Head of caudate nucleus (tissue), 42 donors: ENCODE results near the gene ABCB8.
A peak's percentile ranks its signal among the peaks of the same experiment; 100 is the strongest.
"Not testable (repeated sequence)": the region's sequence is repeated elsewhere in the genome, so short reads cannot be mapped to it uniquely, and the experiment has no call there.

Source experiments
- DNase-seq, 42 donors: peaks; one replicate each; pipeline versions ENCODE4 v3.0.0 to v3.0.0-alpha.2; 2020 to 2021; ENCODE audit warnings: mixed read lengths in 7 of 42
- intact Hi-C: fragments of 100-400 bp; cut with DNase I; formaldehyde crosslinking; loops from one replicate; pipeline ENCODE4 v1.15.0; 2022

ABCB8 gene

DNA sequence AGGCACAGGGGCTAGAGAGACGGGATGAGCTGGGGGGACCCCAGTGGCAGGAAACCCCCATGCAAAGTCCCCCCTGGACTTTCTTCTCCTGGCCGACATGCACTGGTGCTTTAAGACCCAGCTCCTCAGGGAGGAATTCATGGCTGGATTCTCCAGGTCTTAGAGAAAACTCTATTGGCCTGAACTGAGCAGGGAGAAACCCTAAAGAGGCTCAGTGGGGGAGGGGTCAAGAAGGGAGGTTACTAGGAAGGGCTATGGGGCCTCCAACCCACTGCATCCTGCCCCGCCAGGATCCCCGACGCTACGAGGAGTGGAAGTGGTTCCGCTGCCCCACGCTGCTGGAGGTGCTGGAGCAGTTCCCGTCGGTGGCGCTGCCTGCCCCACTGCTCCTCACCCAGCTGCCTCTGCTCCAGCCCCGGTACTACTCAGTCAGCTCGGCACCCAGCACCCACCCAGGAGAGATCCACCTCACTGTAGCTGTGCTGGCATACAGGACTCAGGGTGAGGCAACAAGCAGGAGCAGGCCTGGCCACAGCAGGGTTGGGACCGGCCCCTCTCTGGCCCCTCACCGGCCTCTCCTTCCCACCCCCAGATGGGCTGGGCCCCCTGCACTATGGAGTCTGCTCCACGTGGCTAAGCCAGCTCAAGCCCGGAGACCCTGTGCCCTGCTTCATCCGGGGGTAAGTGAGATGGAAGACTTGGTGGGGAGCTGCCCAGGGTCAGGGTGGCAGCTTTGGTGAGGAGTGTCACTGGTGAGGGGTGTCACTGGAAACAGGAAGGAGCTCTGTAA, 17.7 kb upstream of the ABCB8 start:
- DNase-seq: peak in 1 of 42 donors; percentile 41
- intact Hi-C loops: no loop called here

DNA sequence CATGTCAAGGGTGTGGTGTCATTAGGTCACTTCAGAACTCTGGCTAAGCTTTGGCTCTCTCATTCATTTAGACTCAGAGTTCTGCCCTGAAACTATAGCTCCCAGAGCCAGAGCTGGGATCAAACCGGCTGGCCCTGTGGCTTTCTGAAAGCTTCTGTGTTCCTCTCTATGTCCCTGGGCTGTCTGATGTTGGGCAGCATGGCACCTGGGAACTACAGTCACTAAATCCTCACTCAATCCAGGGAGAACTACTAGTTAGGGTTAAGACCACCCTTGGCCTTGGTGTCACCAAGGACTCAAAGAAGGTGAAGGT, 17.2 kb upstream of the ABCB8 start:
- intact Hi-C loops: no loop called here
- no peak for DNase-seq

DNA sequence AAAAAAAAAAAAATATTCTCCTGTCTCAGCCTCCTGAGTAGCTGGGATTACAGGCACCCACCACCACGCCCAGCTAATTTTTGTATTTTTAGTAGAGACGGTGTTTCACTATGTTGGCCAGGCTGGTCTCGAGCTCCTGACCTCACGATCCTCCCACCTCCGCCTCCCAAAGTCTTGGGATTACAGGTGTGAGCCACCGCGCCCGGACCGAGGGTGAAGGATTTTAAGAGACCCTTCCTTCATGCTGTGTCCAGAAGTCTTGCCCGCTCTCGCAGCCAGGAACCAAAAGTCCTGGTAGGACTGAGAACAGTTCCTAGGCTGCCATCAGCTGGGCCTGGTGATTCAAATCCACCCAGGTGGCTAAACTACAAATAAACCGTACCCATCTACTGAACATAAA, 16.6 kb upstream of the ABCB8 start:
- intact Hi-C loops, DNase-seq: not testable (repeated sequence)

DNA sequence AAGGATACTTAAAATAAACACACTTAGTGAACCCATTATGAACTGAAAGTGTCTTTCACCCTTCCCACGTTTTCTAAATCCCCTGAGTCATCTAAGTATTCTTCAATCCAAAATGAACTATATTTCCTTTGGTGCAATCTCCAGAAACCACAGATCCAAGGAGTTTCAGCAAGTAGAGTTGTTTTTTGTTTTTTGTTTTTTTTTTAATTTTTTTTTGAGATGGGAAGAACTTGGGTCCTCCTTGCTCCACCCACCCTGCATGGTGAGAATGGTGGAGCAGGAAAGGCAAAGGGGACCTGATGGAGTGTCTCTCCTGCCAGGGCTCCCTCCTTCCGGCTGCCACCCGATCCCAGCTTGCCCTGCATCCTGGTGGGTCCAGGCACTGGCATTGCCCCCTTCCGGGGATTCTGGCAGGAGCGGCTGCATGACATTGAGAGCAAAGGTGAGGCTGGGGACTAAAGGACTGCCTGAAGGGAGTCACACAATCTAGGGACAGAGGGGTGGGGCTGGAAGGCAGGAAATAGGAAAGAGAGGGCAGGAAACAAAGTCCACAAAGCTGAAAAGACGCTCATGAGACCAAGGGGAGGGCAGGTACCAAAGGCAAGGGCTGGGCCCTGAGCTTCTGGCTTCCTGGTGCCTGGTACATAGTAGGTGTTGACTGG, 16.1 kb upstream of the ABCB8 start:
- intact Hi-C loops: no loop called here
- no peak for DNase-seq

DNA sequence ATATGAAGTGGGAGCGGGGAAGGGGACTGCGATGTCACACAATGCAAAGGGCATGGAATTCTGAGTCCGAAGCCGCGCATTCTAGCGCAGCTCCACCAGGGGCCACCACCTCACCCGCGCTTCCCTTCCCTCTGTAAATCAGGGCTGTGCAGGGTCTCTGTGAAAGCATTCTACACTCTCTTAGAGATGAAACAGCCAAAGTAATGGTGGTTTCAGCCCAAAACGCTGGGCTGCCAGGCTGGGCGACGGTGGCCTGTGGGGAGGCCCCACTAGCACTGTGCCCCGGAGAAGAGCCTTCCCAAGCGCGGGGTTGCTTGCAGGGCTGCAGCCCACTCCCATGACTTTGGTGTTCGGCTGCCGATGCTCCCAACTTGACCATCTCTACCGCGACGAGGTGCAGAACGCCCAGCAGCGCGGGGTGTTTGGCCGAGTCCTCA, 15.3 kb upstream of the ABCB8 start:
- DNase-seq: peak in 8 of 42 donors; percentile 26 to 63 (median 40)
- intact Hi-C loops: no loop called here

DNA sequence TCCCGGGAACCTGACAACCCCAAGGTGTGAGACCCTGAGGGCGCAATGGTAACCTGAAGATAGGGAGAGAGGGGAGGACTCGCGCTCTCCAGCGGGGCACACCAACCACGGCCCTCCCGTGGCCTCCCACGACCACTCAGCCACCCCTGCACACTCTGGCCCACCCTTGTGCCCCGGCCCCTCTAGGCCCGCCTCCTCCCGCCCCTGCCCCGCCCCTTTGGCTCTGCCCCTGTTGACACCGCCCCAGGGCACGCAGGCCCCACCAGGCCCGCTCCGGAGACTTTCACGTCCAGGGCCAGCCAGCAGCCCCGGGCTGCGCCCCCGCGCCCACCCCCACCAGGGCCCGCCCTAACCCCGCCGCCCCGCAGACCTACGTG, 14.9 kb upstream of the ABCB8 start:
- DNase-seq: no peak
- intact Hi-C loops: no loop called here

DNA sequence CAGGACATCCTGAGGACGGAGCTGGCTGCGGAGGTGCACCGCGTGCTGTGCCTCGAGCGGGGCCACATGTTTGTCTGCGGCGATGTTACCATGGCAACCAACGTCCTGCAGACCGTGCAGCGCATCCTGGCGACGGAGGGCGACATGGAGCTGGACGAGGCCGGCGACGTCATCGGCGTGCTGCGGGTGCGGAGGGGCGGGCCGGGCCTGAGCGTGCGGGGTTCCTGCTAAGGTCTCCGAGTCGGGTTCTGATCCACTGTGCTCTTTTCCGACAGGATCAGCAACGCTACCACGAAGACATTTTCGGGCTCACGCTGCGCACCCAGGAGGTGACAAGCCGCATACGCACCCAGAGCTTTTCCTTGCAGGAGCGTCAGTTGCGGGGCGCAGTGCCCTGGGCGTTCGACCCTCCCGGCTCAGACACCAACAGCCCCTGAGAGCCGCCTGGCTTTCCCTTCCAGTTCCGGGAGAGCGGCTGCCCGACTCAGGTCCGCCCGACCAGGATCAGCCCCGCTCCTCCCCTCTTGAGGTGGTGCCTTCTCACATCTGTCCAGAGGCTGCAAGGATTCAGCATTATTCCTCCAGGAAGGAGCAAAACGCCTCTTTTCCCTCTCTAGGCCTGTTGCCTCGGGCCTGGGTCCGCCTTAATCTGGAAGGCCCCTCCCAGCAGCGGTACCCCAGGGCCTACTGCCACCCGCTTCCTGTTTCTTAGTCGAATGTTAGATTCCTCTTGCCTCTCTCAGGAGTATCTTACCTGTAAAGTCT, 14.3 kb upstream of the ABCB8 start:
- intact Hi-C loops: no loop called here

DNA sequence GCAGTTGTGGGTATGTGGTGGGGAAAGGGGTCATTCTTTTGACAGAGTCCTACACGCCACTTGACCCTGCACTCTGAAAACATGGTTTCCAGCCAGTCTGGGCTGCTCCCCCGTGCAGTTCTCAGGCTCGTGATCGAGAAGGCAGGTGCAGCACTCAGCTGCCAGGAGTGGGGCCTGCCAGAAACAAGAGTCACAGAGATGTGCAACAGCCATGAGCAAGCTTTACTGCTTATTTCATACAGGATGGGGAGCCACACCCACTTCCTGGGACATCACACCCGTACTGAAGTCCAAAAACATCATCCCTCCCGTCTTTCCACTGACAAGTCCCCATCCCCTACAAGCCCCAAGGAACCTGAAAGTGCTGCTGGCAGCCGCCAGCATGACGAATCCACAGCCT, 13.3 kb upstream of the ABCB8 start:
- intact Hi-C loops: no loop called here
- DNase-seq: no peak

More for the DNA sequence above, 14.3 kb upstream of the ABCB8 start:
- peak; percentile 63 to 93 (median 81) for DNase-seq

DNA sequence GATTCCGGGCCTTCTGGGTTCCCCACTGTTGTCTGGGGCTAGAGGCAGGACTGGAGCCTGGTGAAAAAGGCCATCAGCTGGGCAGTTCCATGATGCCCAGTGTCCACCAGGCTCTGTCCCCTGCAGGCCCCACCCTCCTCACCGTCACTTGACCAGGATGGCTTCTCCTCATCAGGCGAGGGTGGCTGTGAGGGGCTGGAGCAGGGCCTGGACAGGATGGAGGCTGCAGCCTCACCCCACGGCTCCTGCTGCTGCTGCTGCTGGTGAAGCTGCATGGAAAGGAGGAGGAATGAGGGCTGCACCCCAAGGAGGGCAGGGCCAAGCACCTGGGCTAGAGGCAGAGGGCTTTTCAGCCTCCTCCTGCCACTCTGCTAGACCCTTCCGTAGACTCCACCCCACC, 12.3 kb upstream of the ABCB8 start:
- no peak for DNase-seq
- intact Hi-C loops: no loop called here

DNA sequence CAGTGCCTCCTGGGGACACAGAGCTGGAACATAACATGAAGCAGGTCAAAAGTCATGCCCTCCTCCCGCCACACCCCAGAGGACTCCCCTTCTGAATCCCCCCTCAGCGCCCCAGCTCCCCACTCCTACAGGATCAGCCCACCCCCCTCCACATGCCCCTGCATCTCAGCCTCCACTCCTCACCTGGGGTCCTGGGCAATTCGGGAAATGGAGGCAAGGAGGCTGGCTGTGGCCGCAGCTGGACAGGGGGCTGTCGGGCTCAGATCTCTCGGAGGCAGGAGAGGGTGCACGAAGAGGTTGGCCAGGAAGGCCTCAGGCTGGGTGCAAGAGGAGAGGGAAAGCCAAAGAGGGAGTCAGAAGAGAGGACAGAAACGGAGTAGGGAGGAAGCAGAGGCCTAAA, 11.7 kb upstream of the ABCB8 start:
- intact Hi-C loops: no loop called here
- DNase-seq: no peak

DNA sequence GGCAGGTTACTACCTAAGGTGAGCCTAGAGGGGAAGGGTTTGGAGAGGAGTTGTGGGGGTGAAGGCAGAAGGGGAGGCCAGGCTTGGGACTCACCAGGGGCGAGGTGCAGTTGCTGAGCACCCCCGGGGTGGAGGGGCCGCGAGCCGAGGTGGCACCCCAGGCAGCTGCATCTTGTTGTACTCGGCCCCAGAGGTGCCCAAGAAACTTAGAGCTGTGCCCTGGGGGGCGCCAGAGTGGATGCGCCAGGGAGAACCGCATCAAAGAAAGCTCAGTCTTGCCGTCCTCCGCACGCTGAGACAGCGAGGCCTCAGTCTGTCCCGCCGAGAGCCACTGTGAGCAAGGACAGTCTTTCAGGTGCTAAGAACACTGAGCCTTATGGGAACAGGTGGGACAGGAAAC, 11.3 kb upstream of the ABCB8 start:
- intact Hi-C loops: no loop called here
- DNase-seq: no peak

DNA sequence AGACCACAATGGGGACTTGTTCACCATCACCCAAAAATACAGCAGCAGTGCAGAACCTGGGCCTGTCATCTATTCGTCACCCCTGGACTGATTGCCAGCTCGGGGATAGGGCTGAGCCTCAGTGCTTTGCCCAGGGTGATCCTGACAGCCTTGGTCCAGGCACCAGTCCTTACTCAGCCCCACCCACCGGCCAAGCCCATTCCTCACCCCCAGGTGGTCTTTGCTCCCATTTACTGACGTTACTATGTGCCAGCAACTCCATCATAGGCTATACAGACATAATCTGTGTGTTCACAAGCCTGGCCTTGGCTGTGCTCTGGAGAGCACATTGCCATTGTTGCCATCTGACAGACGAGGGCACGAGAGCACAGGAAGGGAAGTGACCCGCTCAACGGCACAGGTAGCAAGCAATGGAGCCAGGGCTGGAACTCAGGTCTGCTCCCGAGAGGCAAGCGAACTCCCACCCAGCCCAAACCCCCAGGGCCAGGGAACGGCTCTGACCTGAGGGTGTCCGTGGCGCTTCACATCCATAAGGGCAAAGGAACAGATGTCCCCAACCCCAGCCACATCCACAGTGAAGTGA, 10.8 kb upstream of the ABCB8 start:
- intact Hi-C loops: no loop called here
- no peak for DNase-seq

DNA sequence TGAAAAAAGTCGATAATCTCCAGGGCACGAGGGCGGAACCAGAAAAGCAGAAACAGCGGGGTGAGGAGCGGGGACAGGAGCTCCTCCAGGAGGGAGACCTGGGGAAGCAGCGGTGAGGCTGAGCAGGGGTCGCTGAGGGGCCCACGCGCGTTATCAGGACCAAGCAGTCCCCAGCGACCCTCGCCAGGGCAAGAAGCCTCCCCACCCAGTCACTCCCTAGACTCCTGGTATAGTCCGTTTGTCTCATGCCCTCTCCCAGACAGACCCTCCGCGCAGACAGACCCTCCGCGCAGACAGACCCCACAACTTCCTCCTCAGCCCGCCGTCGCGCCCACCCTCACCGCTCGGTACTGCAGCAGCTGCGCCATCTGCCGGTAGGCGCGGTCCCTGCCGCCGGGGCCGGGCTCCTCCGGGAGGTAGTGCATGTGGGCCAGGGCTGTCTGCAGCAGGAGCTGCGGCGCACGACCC, 10.3 kb upstream of the ABCB8 start:
- DNase-seq: peak; percentile 36 to 88 (median 76)
- intact Hi-C loops: no loop called here

DNA sequence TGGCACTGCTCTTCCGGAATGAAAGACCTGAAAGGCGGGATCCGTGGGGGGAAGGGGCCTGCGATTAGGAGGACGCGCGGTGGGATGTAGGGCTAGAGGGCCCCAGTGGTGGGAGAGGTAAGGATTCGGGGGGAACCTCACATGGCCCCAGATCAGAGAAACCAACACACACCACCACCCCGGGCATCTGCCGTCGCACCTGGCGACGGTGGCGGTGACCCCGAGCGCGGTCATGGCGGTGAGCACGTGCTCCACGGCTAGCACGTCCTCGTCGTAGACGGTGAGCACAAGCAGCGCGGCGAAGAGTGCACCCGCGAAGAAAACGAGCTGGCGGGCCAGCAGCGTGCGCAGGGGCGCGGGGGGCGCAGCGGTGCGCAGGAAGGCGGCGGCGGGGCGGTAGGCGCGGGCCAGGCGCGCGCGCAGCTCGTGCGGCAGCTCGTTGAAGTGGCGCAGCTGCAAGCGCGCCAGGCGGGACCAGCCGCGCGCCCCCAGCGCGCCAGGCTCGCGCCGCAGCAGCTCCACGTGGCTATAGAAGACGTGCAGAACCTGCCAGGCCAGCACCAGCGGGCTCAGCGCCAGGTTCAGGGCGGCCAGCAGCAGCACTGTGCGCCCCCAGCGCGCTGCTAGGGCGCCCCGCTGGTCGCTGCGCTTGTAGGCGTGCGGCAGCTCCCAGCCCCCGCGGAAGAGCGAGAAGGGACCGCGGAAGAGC, 9.7 kb upstream of the ABCB8 start:
- intact Hi-C loops: no loop called here
- peak in 25 of 42 donors; percentile 20 to 62 (median 40) for DNase-seq

DNA sequence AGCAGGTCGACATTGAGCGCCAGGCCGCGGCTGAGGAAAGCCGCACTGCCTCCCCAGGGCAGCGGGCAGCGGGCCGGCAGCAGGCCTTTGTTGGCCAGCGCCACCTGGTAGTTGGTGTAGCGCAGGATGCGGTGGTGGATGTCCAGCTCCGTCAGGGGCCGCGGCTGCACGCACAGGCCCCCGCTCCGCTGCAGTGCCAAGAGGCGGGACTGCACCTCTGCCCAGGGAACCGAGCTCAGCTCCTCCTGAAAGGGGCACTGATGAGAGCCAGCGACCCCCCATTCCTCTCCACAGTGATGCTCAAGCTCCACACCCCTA, 9.2 kb upstream of the ABCB8 start:
- intact Hi-C loops: no loop called here
- no peak for DNase-seq

DNA sequence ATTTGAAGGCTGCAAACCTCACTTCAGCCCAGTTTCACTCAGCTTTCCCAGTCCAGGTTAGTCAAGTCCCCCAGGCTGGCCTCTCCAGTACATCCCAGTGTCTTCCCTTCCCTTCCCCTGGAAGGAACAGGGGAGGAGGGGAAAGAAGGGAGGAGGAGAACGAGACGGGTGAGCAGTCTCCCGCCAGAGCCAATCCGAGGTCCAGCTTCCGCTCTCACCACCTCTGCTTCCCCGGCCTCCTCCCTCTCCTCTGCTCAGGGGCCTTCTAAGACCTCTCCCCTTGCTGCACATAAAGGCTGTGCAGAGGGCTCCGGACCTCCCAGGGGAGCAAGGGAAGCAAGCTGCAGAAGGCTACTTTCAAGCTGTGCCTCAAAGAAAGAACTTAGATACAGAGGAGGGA, 8.0 kb upstream of the ABCB8 start:
- intact Hi-C loops: no loop called here
- DNase-seq: no peak

DNA sequence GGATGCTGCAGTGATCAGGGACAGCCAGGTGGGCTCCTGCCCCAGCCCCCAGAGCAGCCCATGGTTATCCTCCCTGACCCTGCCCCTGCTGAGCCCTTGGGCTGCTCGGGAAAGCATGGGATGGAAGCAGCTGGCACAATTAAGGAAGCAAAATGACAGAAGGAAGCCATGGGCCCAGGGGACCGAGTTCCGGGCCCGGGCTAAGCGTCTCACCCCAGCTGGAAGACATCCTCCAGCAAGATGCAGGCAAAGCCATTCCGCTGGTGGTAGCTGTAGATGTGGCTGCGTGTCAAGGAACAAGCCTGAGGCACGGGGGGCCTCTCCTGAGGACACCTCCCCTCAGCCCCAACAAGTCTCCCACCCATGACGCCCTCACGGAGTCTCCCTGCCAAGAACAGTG, 5.0 kb upstream of the ABCB8 start:
- DNase-seq: no peak

DNA sequence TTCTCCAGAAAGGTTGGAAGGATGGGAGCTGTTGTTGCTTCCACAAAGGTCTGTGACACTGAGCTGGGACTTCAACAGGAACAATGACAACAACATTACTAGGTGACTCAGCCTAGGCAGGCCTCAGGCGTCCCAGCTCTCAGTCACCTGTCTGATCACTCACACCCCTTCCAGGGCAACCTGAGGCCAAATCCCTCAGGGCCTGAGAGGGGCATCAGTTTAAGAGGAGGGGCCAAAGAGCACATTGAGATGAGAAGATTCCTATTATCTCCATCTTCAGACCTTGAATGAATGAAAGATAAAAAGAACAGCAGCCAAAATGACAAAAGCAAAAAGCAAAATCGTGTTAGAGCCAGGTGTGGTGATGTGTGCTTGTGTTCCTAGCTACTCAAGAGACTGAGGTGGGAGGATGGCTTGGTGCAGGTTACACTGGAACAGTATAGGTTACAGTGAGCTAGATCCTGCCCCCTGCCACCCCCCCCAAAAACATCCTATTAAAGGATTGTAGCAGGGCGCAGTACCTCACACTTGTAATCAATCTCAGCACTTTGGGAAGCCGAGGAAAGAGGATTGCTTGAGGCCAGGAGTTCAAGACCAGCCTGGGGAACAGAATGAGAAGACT, 3.7 kb upstream of the ABCB8 start, which contains the start of gene ATG9B:
TSS of gene ATG9B (minus strand) at position 60 of the 622 bp plus-strand sequence. CDS start 71 bp downstream, outside the sequence.
- DNase-seq: peak in 1 of 42 donors; percentile 36
- intact Hi-C loops: loop anchor here (5.0 kb wide), 1 partner anchor 88 kb away; no protein-coding TSS in a partner anchor

More for the DNA sequence above, 5.0 kb upstream of the ABCB8 start:
- intact Hi-C loops: no loop called here
